KMS-11 (cell line): ENCODE measurements around the gene PARS2.

ENCODE experiments used
- H2AFZ ChIP-seq: fragments of 200-600 bp; sonication (generic); 2 replicates; pipeline ENCODE4 v1.6.1; 2016; ENCODE audit warnings: antibody characterized with exemption, mixed run types, low read depth
- H3K27ac ChIP-seq: fragments of 200-600 bp; sonication (generic); 2 replicates; pipeline ENCODE4 v1.6.1; 2016; ENCODE audit warnings: mild to moderate bottlenecking, mixed run types
- H3K27me3 ChIP-seq: fragments of 200-600 bp; sonication (generic); 2 replicates; pipeline ENCODE4 v1.6.1; 2017; ENCODE audit warnings: mild to moderate bottlenecking, low read depth, mixed run types, moderate library complexity; ENCODE audit not compliant: insufficient read depth
- H3K36me3 ChIP-seq: fragments of 200-600 bp; sonication (generic); 2 replicates; pipeline ENCODE4 v1.6.1; 2017; ENCODE audit warnings: mild to moderate bottlenecking, mixed run types; ENCODE audit not compliant: insufficient read depth
- H3K4me1 ChIP-seq: fragments of 200-600 bp; sonication (generic); 2 replicates; pipeline ENCODE4 v1.6.1; 2016; ENCODE audit warnings: mild to moderate bottlenecking, low read depth, mixed run types; ENCODE audit not compliant: poor library complexity, severe bottlenecking
- H3K4me2 ChIP-seq: fragments of 200-600 bp; sonication (generic); 2 replicates; pipeline ENCODE4 v1.7.0; 2016; ENCODE audit warnings: mild to moderate bottlenecking, mixed run types
- H3K4me3 ChIP-seq: fragments of 200-600 bp; sonication (generic); IDR thresholded peaks from 2 replicates; pipeline ENCODE4 v1.6.1; 2017; ENCODE audit warnings: low read depth, low read length, mixed read lengths; ENCODE audit not compliant: insufficient read depth
- H3K79me2 ChIP-seq: fragments of 200-600 bp; sonication (generic); 2 replicates; pipeline ENCODE4 v1.6.1; 2016; ENCODE audit warnings: low read depth, mixed run types; ENCODE audit not compliant: insufficient read depth
- H3K9ac ChIP-seq: fragments of 200-600 bp; sonication (generic); 2 replicates; pipeline ENCODE4 v1.6.1; 2016; ENCODE audit warnings: mild to moderate bottlenecking, mixed run types
- H4K20me1 ChIP-seq: fragments of 200-600 bp; sonication (generic); 2 replicates; pipeline ENCODE4 v1.6.1; 2016; ENCODE audit warnings: mild to moderate bottlenecking, mixed run types; ENCODE audit not compliant: insufficient read depth
- CTCF ChIP-seq: fragments of 200-600 bp; sonication (generic); conservative IDR thresholded peaks from 2 replicates; pipeline ENCODE4 v1.6.1; 2017; ENCODE audit warnings: low read depth, mild to moderate bottlenecking, antibody characterized with exemption, low read length, moderate library complexity, mixed read lengths

The PARS2 gene

GRCh38 chr1:54748094-54748835 is 16.1 kb downstream of the PARS2 start:
- Histone ChIP-seq H3K4me1 (no peaks in the 10 kb centered on the region), H3K4me3 (no peak overlapping the region), H3K36me3 (no peaks in the 10 kb centered on the region), H2AFZ (no peak overlapping the region), H4K20me1 (no peaks in the 10 kb centered on the region), H3K27ac (no peak overlapping the region), H3K27me3 (no peaks in the 10 kb centered on the region), H3K4me2 (no peak overlapping the region), H3K79me2 (no peaks in the 10 kb centered on the region), H3K9ac (no peak overlapping the region)
- no peak for TF ChIP-seq CTCF

DNA sequence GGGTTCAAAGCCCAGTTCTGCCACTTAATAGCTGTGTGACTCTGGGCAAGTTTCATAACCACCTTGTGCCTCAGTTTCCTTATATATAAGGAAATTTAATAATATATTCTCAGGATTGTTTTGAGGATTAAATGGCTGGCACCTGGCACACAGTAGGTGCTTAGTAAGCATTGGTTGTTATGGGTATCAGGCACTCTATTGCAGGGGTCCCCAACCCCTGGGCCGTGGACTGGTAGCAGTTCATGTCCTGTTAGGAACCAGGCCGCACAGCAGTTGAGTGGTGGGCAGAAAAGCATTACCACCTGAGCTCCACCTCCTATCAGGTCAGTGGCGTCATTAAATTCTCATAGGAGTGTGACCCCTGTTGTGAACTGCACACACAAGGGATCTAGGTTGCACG is 18.5 kb downstream of the PARS2 start:
- no peak overlapping the region for H3K4me3 ChIP-seq
- H3K4me2 ChIP-seq: no peak overlapping the region
- H3K36me3 ChIP-seq: no peaks in the 10 kb centered on the region
- no peaks in the 10 kb centered on the region for H3K79me2 ChIP-seq
- H3K27ac ChIP-seq: no peak overlapping the region
- no peak for TF ChIP-seq CTCF
- no peaks in the 10 kb centered on the region for H3K27me3 ChIP-seq
- no peaks in the 10 kb centered on the region for H3K4me1 ChIP-seq
- no peaks in the 10 kb centered on the region for H4K20me1 ChIP-seq
- H2AFZ ChIP-seq: no peak overlapping the region
- no peak overlapping the region for H3K9ac ChIP-seq

- Histone ChIP-seq H3K4me1 (no peaks in the 10 kb centered on the region), H3K4me2 (no peak overlapping the region), H3K36me3 (no peaks in the 10 kb centered on the region), H3K79me2 (no peaks in the 10 kb centered on the region), H3K27me3 (no peaks in the 10 kb centered on the region), H2AFZ (no peak overlapping the region), H4K20me1 (no peaks in the 10 kb centered on the region), H3K9ac (no peak overlapping the region), H3K4me3 (no peak overlapping the region), H3K27ac (no peak overlapping the region)
- no peak for TF ChIP-seq CTCF
Observed at GRCh38 chr1:54745274-54745673, 19.0 kb downstream of the PARS2 start.

- no peak overlapping the region for H3K9ac ChIP-seq
- no peaks in the 10 kb centered on the region for H3K27me3 ChIP-seq
- H4K20me1 ChIP-seq: no peaks in the 10 kb centered on the region
- no peaks in the 10 kb centered on the region for H3K79me2 ChIP-seq
- no peak for TF ChIP-seq CTCF
- H2AFZ ChIP-seq: no peak overlapping the region
- no peaks in the 10 kb centered on the region for H3K4me1 ChIP-seq
- H3K4me3 ChIP-seq: no peak overlapping the region
- H3K27ac ChIP-seq: no peak overlapping the region
- no peaks in the 10 kb centered on the region for H3K36me3 ChIP-seq
- H3K4me2 ChIP-seq: no peak overlapping the region
Observed at GRCh38 chr1:54744696-54745095, 19.6 kb downstream of the PARS2 start.
